IPS-18a (cell line): ENCODE results near the gene CD276.
"Not testable (repeated sequence)": the region's sequence is repeated elsewhere in the genome, so short reads cannot be mapped to it uniquely, and the experiment has no call there.

Experiments used
- H3K27ac ChIP-seq: one replicate; pipeline ENCODE4 v1.5.1; 2013; ENCODE audit warnings: low read length
- H3K27me3 ChIP-seq: one replicate; pipeline ENCODE4 v1.6.1; 2013; ENCODE audit warnings: mild to moderate bottlenecking, low read length; ENCODE audit not compliant: control insufficient read depth, insufficient read depth
- H3K36me3 ChIP-seq: one replicate; pipeline ENCODE4 v1.6.1; 2013; ENCODE audit warnings: low read depth, low read length; ENCODE audit not compliant: control insufficient read depth
- H3K4me1 ChIP-seq: one replicate; pipeline ENCODE4 v1.6.1; 2013; ENCODE audit warnings: low read depth, low read length; ENCODE audit not compliant: control insufficient read depth
- H3K4me3 ChIP-seq: one replicate; pipeline ENCODE4 v1.5.1; 2013; ENCODE audit warnings: low read length
- H3K9ac ChIP-seq: one replicate; pipeline ENCODE4 v1.6.1; 2013; ENCODE audit warnings: mild to moderate bottlenecking, low read length, moderate library complexity
- H3K9me3 ChIP-seq: one replicate; pipeline ENCODE4 v1.6.1; 2013; ENCODE audit warnings: low read depth, low read length; ENCODE audit not compliant: control insufficient read depth

CD276 gene

DNA sequence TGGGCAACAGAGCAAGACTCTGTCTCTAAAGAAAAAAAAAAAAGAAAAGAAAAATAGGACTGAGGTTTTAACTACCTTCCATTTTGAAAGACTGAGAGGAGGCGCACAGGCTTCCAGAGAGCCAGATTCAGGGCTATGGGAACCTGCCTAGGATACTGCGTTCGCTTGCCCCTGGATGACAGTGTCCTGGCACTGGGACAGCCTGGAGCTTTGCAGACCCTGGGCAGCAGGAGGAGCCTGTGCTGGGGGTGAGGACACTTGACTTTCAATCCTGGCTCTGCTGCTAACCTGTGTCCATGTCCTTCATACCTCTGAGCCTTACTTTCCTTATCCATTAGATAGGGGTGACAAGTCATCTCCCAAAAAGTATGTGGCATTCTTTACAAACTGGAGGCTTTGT, 31.2 kb downstream of the CD276 start:
- H3K4me3 ChIP-seq = no peak overlapping the region
- H3K27me3 ChIP-seq = no peaks in the 10 kb centered on the region
- no peak overlapping the region for H3K9ac ChIP-seq
- H3K27ac ChIP-seq = no peak overlapping the region
- H3K36me3 ChIP-seq = peaks cover 21% of the 10 kb centered on the region
- no peaks in the 10 kb centered on the region for H3K9me3 ChIP-seq
- H3K4me1 ChIP-seq = no peaks in the 10 kb centered on the region

DNA sequence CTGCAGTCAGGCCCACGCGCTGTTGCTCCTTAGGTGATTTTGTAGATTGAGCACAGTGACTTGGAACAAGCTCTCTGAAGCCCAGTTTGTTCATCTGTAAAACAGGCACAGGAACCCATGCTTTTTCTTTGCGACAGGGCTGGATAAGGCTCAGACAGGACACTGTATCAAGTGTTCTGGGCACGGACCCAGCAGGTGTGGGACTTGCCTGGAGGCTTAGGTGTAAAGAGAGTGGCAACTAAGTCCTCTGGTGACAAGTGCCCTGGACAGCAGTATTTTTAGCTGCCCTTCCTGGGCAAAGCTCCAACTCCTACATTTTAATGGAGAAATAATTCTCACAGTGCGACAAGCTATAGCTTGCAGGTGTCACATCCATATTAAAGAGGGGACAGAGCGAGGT, 32.2 kb downstream of the CD276 start:
- H3K4me1 ChIP-seq = no peaks in the 10 kb centered on the region
- H3K27me3 ChIP-seq = no peaks in the 10 kb centered on the region
- no peak overlapping the region for H3K27ac ChIP-seq
- no peaks in the 10 kb centered on the region for H3K9me3 ChIP-seq
- no peak overlapping the region for H3K9ac ChIP-seq
- H3K4me3 ChIP-seq = no peak overlapping the region
- H3K36me3 ChIP-seq = peaks cover 18% of the 10 kb centered on the region

DNA sequence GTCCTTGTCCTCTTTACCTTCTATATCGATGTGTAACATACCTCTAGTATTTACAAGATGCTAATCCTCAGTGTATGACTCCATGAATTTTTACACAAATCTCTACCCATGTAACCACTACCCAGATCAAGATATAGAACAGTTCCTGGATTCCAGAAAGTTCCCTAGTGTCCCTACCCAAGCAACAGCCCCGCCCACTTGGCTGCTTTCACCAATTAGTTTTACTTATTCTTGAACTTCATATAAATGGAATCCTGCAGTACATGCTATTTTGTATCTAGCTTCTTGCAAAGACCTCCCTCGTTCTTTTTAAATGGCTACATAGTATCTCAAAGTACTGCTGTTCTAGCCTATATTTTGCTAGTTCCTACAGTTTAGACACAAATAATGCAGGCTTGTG, 33.0 kb downstream of the CD276 start:
- Histone ChIP-seq H3K27me3 (no peaks in the 10 kb centered on the region), H3K4me3 (no peak overlapping the region), H3K27ac (no peak overlapping the region), H3K9me3 (no peaks in the 10 kb centered on the region), H3K9ac (no peak overlapping the region), H3K36me3 (peaks cover 16% of the 10 kb centered on the region), H3K4me1 (no peaks in the 10 kb centered on the region)

DNA sequence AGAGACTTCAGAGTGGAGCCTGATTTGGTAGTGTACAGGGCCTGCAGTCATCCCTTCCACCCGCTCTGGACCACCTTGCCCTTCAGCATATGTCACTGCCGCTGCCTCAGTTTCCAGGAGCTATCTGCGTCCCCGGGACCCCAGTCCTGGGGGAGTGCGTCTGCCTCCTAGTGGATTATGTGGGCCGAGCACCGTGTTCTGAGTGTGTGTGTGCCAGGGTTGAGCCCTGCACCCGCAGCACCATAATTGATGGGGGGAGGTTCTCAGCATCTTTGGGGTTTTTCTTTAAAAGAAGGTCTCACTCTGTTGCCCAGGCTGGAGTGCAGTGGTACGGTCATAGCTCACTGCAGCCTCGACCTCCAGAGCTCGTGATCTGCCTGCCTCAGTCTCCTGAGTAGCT, 33.6 kb downstream of the CD276 start:
- H3K4me3 ChIP-seq = no peak overlapping the region
- H3K4me1 ChIP-seq = no peaks in the 10 kb centered on the region
- H3K36me3 ChIP-seq = peaks cover 10% of the 10 kb centered on the region
- no peak overlapping the region for H3K9ac ChIP-seq
- H3K9me3 ChIP-seq = no peaks in the 10 kb centered on the region
- H3K27ac ChIP-seq = no peak overlapping the region
- H3K27me3 ChIP-seq = no peaks in the 10 kb centered on the region

DNA sequence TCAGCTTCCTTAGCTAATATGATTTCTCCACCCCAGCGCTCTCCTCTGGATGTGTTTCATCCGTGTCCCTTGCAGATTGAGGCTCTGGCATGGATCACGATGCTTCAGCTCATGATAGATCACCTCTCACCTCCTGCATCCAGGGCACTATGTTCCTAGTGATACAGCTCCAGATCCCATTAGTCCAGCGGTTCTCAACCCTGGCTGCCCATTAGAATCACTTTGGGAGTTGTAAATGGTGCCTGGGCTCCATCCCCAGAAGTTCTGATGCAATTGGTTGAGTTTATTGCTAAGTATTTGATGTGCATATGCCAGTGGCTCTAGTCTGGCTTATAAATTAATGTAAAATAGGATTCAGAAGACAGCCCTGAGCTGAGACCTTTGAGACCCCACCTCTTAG, 34.5 kb downstream of the CD276 start:
- H3K4me3 ChIP-seq = no peak overlapping the region
- H3K9me3 ChIP-seq = no peaks in the 10 kb centered on the region
- H3K27ac ChIP-seq = no peak overlapping the region
- H3K9ac ChIP-seq = no peak overlapping the region
- H3K27me3 ChIP-seq = no peaks in the 10 kb centered on the region
- peaks cover under 1% of the 10 kb centered on the region for H3K36me3 ChIP-seq
- no peaks in the 10 kb centered on the region for H3K4me1 ChIP-seq

DNA sequence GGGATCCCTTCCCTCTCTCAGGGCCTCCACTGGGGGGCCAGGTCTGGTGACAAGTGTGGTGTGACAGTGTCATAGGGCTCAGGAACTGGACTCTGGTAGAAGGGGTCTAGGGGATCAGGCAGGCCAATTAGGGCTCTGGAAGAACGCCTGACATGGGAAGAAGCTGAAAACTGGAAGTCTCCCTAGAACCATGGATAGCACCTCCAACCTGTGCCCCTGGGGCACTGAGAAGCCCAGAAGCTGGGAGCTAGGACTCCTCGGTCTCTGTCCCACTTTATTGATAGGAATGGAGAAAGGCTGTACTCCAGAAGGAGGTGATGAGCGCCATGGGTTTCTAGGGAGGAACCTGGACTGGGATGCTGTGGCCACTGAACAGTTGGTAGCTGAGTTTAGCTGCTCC, 38.2 kb downstream of the CD276 start:
- Histone ChIP-seq H3K36me3 (no peaks in the 10 kb centered on the region), H3K27ac (no peak overlapping the region), H3K4me1 (no peaks in the 10 kb centered on the region), H3K9me3 (no peaks in the 10 kb centered on the region), H3K9ac (no peak overlapping the region), H3K4me3 (no peak overlapping the region), H3K27me3 (no peaks in the 10 kb centered on the region)

DNA sequence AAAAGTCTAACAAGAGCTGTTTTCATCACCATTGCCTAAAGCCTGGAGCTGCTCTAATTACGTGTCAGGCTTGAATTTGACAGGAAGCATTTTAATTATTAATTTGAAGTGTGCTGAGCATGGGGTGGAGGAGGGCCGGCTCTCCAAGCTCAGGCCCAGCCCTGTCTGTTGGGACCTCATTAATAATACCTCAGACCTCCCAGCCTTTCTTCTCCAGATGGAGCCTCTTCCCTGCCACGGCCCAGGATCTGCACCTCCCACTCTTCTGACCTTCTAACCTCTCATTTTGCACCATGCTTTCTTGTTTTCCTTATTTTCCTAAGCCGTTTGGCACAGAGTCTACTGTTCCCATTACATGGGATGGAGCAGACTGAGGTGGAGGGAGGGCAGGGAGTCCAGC, 39.0 kb downstream of the CD276 start:
- Histone ChIP-seq H3K27ac (no peak overlapping the region), H3K9ac (no peak overlapping the region), H3K9me3 (no peaks in the 10 kb centered on the region), H3K4me3 (no peak overlapping the region), H3K4me1 (no peaks in the 10 kb centered on the region), H3K27me3 (no peaks in the 10 kb centered on the region), H3K36me3 (no peaks in the 10 kb centered on the region)

DNA sequence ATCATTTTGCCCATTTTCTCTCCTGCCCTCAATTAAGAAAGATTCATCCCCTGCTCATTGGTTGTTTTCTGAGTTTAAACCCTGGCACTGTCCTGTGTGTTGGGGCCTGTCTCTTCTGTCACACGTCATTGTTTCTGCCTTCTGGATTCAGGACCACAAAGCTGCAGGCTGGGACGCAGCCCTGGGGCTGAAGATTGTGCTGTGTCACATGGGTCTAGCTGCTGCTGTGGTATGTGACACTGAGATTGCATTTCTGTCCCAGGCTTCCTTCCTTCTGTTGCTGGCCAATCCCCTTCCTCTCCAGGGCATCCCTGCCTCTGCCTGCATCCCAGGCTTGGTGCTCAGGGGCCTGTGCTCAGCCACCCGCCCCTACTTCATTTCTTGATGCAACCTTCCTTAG, 40.0 kb downstream of the CD276 start:
- no peaks in the 10 kb centered on the region for H3K36me3 ChIP-seq
- no peaks in the 10 kb centered on the region for H3K27me3 ChIP-seq
- no peak overlapping the region for H3K9ac ChIP-seq
- H3K4me3 ChIP-seq = no peak overlapping the region
- H3K4me1 ChIP-seq = no peaks in the 10 kb centered on the region
- H3K27ac ChIP-seq = no peak overlapping the region
- H3K9me3 ChIP-seq = no peaks in the 10 kb centered on the region

DNA sequence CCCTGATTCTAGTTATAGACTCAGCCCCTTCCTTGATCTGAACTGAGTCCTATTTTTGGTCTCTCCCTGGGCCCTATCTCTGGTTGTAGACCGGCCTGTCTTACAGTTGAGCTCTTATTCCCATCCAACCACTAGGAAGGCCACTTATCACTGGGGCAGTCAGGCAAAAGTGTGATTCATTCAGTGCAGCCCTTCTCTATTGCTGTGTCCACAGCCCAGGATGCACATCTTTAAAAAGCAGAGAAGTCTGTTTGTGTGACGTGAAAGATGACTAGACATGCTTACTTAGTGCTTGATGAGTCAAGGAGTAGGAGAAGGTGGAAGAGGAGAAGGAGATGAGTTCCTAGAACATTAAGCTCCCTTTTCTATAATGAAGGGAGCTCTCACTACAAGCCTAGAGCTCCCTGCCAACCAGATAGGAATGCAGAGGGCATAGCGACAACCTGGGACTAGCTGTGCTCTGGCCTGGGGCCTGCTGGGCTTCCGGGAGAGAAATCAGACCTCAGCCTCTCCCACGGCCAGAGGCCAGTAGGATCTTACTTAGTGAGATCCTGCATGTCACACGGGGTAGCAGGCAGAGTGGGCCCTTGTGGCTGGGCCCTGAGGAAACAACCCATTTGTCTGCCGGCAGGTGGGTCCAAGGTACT, 43.3 kb downstream of the CD276 start:
- Histone ChIP-seq H3K4me1 (no peaks in the 10 kb centered on the region), H3K9ac (no peak overlapping the region), H3K36me3 (no peaks in the 10 kb centered on the region), H3K27me3 (no peaks in the 10 kb centered on the region), H3K27ac (no peak overlapping the region), H3K4me3 (no peak overlapping the region), H3K9me3 (no peaks in the 10 kb centered on the region)

DNA sequence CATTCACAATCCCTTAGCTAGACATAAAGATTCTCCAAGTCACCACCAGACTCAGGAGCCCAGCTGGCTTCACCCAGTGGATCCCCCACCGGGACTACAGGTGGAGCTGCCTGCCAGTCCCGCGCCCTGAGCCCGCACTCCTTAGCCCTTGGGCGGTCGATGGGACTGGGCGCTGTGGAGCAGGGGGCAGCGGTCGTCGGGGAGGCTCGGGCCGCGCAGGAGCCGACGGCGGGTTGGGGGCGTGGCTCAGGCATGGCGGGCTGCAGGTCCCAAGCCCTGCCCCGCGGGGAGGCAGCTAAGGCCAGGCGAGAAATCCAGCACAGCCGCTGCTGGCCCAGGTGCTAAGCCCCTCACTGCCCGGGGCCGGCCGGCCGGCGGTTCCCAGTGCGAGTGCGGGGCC, 47.9 kb downstream of the CD276 start:
- H3K4me1 ChIP-seq, H3K36me3 ChIP-seq, H3K4me3 ChIP-seq, H3K9ac ChIP-seq, H3K9me3 ChIP-seq, H3K27ac ChIP-seq, H3K27me3 ChIP-seq: not testable (repeated sequence)

DNA sequence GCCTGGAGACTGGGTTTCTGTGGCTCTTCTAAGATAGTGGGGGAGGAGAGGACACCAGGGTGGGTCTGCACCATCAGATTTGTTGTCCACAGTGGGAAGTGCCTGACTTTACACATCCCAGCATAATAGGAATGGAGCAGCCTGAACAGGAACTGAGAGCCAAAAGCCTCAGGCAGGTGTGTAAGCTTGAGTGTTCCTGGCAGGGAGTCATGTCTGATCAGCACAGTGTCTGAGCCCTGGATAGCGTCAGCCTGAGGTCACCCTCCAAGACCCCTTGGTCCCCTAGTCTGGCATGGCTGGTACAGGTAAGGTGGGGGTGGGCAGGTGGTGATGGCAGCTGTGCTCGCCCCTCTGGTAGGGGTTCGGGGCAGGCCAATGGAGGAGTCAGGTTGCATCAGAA, 48.7 kb downstream of the CD276 start:
- Histone ChIP-seq H3K4me3 (no peak overlapping the region), H3K27ac (no peak overlapping the region), H3K9me3 (no peaks in the 10 kb centered on the region), H3K36me3 (no peaks in the 10 kb centered on the region), H3K27me3 (no peaks in the 10 kb centered on the region), H3K9ac (no peak overlapping the region), H3K4me1 (no peaks in the 10 kb centered on the region)

DNA sequence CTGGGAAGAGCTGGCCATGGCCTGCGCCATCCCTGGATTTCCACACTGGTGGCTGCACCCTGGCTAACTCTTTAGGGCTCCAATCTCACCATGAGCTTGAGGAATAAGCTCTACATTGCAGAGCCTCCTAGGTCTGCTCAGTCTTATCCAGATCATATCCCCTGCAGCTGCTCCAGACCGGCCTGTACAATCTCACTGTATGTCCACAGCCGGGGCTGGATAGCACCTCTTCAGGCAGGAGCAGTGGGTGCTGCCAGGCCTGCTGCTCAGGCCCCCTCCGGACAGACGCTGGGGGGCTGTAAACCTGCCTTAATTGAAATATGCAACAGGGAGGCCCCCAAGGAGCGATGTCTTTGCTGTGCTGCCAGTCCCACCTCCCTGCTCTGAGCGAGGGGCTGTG, 53.4 kb downstream of the CD276 start:
- Histone ChIP-seq H3K9me3 (no peaks in the 10 kb centered on the region), H3K9ac (no peak overlapping the region), H3K4me1 (no peaks in the 10 kb centered on the region), H3K27ac (no peak overlapping the region), H3K36me3 (no peaks in the 10 kb centered on the region), H3K4me3 (no peak overlapping the region), H3K27me3 (no peaks in the 10 kb centered on the region)
